GM21717 (cell line): ENCODE measurements around the gene TSPOAP1.

ENCODE experiments used
- ATAC-seq: cut with Tn5 transposase; IDR thresholded peaks from one replicate; pipeline ENCODE4 v1.9.1; 2021; ENCODE audit warnings: mild to moderate bottlenecking, moderate library complexity; ENCODE audit not compliant: unreplicated experiment

TSPOAP1 gene, protein sequence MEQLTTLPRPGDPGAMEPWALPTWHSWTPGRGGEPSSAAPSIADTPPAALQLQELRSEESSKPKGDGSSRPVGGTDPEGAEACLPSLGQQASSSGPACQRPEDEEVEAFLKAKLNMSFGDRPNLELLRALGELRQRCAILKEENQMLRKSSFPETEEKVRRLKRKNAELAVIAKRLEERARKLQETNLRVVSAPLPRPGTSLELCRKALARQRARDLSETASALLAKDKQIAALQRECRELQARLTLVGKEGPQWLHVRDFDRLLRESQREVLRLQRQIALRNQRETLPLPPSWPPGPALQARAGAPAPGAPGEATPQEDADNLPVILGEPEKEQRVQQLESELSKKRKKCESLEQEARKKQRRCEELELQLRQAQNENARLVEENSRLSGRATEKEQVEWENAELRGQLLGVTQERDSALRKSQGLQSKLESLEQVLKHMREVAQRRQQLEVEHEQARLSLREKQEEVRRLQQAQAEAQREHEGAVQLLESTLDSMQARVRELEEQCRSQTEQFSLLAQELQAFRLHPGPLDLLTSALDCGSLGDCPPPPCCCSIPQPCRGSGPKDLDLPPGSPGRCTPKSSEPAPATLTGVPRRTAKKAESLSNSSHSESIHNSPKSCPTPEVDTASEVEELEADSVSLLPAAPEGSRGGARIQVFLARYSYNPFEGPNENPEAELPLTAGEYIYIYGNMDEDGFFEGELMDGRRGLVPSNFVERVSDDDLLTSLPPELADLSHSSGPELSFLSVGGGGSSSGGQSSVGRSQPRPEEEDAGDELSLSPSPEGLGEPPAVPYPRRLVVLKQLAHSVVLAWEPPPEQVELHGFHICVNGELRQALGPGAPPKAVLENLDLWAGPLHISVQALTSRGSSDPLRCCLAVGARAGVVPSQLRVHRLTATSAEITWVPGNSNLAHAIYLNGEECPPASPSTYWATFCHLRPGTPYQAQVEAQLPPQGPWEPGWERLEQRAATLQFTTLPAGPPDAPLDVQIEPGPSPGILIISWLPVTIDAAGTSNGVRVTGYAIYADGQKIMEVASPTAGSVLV (N-terminal part only)

DNA sequence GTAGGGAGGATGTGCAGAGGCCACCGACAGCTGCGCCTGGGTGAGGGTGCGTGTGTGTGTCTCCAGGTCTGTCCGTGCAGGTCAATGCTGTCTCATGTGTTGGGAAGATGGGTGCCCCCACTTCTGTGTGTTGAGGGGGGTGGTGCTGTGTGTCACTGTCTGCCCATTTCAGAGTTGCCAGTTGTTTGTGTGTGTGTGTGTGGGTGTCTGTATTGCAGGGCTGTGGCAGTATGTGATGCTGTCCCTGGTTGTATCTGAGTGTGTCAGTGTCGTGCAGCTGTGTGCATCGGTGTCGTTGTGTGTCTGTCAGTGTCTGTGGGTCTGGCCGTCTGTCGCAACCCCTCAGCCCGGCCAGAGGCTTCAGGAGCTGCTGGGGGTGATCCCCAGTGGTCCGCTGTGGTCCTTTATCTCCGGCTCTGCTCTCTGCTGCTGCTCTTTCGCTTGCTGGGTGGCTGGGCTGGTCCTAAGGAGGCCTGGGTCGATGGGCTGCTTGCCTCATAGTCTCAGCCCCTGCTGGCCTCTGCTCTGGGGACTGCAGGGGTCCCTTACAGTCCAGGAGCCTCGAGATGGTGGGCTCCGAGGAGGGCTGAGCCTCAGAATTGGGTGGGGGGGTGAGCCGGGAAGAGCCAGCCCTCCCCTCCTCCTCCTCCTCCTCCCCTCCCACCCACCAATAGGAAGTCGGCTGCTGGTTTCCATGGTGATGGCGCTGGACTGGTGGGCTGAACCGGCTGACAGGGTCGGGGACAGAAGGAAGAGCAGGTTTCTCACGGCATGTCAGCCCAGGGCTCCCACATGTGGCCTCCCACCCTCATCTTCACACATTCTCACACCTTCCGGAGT lies at the start of gene TSPOAP1:
TSS of gene TSPOAP1 (minus strand) at position 601 of the 840 bp plus-strand sequence. CDS start 875 bp downstream, outside the sequence.
- ATAC-seq, result no peak

GRCh38 chr17:58377661-58378060 lies 49.1 kb upstream of the TSPOAP1 start:
- no peak for ATAC-seq

DNA sequence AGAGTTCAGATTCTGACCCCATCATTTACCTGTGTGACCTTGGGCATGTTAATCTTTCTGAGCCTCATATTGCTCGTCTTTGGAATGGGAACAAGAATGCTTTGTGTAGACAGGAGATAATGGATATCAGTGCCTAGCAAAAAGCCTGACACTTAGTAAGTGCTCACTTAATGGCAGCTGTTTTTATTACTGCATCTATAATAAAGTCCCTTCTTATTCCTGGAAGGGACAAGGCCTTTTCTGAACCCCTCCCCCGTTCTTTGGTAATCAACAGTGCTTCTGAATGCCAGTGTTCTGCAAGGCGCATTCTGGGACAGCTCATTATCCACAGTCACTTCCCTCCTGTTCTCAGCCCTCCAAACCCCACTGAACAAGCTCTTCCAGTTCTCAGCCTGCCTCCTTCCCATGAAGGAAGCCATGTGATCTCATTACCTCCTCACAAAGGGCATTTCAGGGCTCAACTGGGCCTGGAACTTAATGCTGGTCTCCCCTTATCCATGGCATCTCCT lies 48.6 kb upstream of the TSPOAP1 start:
- ATAC-seq, result no peak

DNA sequence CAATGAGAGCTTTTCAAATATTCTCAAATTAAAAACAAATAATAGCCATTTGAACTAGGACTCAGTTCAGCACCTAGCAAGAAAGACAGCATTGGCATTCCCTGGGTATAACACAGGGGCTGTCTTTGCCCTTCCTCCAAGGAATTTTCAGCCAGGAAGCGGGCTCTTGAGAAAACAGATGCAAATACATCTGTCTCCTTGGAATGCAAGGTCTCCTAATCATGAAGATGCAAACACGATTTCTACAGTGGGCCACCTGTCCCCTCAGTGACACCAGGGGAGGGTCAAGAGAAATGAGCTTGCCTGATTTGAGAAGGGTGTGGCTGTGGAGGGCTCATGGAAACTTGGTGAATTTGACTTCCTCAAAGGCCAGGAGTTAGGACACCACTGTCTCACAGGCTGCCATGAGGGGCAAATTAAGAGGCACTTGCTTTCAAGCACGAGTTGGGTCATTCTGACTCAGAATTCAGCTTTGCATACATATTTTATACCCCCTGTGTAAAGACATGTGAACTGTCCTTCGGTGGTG lies 47.9 kb upstream of the TSPOAP1 start:
- ATAC-seq, result no peak

GRCh38 chr17:58375811-58376210 lies 47.2 kb upstream of the TSPOAP1 start:
- no peak for ATAC-seq

GRCh38 chr17:58375256-58375655 lies 46.7 kb upstream of the TSPOAP1 start:
- no peak for ATAC-seq

DNA sequence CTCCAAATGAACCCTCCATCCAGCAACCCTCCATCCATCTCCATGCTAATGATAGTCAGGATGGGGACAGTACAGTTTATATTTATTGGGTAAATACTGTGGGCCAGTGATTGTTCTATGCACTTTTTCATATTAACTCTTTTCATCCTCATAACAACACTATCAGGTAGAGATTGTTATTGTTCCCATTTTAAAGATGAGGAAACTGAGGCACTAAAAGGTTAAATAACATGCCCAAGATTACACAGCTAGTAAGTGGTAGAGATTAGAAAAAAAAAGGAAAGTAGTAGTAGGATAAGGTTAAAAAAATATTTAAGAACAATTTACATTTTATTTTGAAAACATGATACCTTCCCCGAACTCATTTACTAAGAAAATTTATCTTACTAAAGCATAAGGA lies 45.3 kb upstream of the TSPOAP1 start:
- no peak for ATAC-seq

GRCh38 chr17:58373003-58373402 lies 44.4 kb upstream of the TSPOAP1 start:
- no peak for ATAC-seq

DNA sequence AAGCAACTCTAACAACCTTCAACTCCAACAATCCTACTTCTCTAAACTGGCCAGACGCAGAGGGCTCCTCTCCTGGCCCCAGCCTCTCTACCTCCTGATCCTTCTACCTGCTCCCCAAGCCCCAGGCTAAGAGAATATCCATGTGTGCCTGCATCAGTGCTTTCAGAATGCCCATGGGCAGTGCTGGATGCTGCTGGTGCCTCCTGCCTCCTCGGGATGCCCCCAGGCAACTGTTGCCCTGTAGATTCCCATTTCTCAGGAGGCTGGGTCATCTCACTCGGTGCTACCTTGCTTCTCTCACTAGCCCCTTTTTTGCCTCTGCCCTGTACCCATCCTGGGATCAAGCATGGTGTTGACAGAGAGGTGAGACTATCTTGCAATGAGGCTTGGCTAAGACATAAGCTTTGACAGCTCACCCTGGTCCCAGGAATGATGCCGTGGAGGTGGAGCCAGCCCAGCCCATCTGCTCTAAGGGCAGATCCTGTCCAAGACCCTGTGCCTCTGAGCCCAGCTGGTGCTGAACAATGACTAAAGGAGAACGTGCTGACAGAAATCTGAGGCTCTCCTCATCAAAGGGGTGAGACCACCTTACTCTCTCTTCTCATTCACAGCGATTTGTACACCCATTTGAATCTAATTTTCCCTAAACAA lies 42.8 kb upstream of the TSPOAP1 start:
- no peak for ATAC-seq

DNA sequence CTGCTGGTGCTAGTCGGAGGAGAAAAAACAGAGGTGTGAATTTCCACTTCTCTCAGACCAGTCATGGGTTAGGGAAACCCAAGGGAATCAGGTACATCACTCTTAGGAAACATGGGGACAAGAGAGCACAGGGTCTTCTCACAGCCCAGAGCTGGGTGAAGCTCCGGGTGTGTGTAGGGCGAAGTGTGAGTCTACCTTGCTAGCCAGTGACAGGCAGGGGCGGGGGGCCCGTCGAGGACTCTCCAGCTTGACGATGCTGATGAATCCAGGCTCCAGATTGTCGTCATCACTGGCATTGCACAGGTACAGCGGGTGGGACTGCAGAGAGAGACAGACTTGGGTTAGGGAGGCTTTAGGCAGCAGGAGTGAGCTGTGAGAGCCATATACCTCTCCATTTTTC lies 42.1 kb upstream of the TSPOAP1 start:
- no peak for ATAC-seq

DNA sequence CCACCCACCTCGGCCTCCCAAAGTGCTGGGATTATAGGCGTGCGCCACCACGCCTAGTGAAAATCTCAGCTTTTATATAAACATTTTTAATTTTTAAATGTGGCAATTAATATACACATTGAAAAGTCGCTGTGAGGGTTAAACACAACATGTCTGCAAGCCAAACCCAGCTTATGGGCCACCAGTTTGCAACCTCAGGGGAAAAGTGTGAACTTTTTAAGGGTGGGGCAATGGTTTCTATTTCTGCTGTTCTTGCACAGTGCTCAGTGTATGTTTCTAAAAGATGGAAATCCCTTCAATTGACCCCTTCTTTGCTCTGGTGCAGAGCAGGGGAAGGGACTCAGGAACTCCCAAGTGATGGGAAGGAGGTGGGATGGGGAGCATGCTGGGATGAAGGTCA lies 41.7 kb upstream of the TSPOAP1 start:
- ATAC-seq, result no peak

- no peak for ATAC-seq
Measured at GRCh38 chr17:58369214-58370031, 40.8 kb upstream of the TSPOAP1 start.

- ATAC-seq, result no peak
Measured at GRCh38 chr17:58368860-58369213, 40.2 kb upstream of the TSPOAP1 start.

DNA sequence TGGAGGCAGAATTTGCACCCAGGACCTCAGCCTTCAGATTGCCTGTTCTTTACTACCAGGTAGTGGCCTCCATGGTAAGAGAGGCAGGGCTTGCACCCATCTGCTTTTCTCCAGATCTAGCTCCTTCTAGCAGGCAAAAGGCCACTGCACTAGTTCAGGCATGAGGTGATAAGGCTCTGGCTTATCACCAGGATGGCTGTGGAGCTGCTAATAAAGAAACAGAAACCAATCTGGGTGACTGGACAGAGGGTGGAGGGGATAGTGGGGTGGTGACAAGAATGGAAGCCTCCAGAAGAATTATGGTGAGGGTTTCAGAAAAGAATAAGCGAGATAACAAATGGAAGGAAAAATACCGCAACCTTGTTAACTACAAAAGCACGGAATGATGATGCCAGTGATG lies 38.9 kb upstream of the TSPOAP1 start:
- no peak for ATAC-seq

DNA sequence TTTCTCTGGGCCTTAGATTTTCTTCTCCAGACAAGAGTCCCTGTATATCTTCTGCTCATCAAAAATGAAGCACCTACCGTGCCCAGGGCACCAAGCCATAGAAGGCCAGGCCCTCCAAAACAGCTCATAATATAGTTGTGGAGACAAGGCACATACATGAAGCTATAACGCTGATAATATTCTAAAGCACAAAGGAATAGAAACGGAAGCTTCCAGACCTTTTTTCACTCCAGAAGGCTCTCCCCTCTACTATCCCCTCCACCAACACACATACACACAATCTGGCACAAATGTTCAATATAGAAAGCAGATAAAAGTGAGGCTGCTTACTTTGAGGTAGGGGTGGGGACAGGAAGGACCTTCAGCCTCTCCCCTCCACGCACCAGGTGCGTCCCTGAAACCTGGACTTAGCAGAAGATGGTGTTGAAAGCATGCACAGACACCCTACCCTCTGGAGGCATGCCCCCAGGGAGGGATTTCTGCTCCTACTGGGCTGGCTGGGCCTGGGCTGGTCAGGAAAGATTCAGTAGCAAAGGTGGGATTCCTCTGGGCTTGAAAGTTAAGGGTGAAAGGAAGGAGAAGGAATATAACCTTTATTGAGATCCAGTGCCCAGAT lies 37.5 kb upstream of the TSPOAP1 start:
- no peak for ATAC-seq

- no peak for ATAC-seq
Measured at GRCh38 chr17:58365185-58365979, 36.8 kb upstream of the TSPOAP1 start.

- no peak for ATAC-seq
Measured at GRCh38 chr17:58364270-58364942, 35.8 kb upstream of the TSPOAP1 start.
